ENCODE data around the gene HK2. TPM values are rescaled to one million over a fixed set of nuclear protein-coding genes. Genes with fewer than 3 reads are reported as not detected.

The HK2 gene
- total RNA-seq, 5 donors from 2014 or later (not counting 1 experiment from before 2014, with no cell fraction given) = 8.6 to 14.4 (median 10.6) TPM

GRCh38 chr2:74821177-74822126 lies 12.5 kb upstream of the HK2 start:
- CTCF ChIA-PET = interaction anchor here in 1 of 2 donors (0.7 kb wide), 1 partner anchor 16 kb away, joined by 4 read pairs; no protein-coding TSS in a partner anchor
- POLR2A ChIA-PET = interaction anchor here in 1 of 2 donors (0.6 kb wide), 1 partner anchor 9 kb away, joined by 3 read pairs; no protein-coding TSS in a partner anchor

GRCh38 chr2:74822771-74823566 lies 11.0 kb upstream of the HK2 start:
- no peak for ATAC-seq (replicated peaks in 1 of 4)

More at GRCh38 chr2:74821177-74822126, 12.5 kb upstream of the HK2 start:
- H3K36me3 Mint-ChIP-seq = no peaks in the 10 kb centered on the region
- H3K27ac Mint-ChIP-seq = no peak overlapping the region
- no peaks in the 10 kb centered on the region for H3K9me3 ChIP-seq
- H3K4me1 ChIP-seq (ENCODE audit: control insufficient read depth in 1 of 2, extremely low read depth in 1 of 2, insufficient read depth in 2 of 2, low read length in 2 of 2) = peaks cover 2 to 3% of the 10 kb centered on the region in 2 experiments
- H3K4me3 Mint-ChIP-seq = no peak overlapping the region
- H3K9me3 Mint-ChIP-seq = no peaks in the 10 kb centered on the region
- DNase-seq (no peak), ATAC-seq (replicated peaks in 1 of 4) (no peak)
- no peak overlapping the region for H3K4me3 ChIP-seq (ENCODE audit: control insufficient read depth in 1 of 2, extremely low read depth in 1 of 2, low read length in 1 of 2)
- no peak overlapping the region for H3K27ac ChIP-seq (ENCODE audit: low read length)
- H3K27me3 Mint-ChIP-seq = peaks cover 0 to under 1% of the 10 kb centered on the region in 2 donors
- peaks cover 8 to 9% (median 8%) of the 10 kb centered on the region in 3 donors for H3K4me1 Mint-ChIP-seq
- WGBS (ENCODE audit: insufficient coverage) = 100% methylated on average over 1 of the region's 3 CpGs
- H3K27me3 ChIP-seq (replicated peaks in 1 of 2; ENCODE audit: control insufficient read depth in 2 of 2, extremely low read depth in 1 of 2, insufficient read depth in 2 of 2, low read length in 1 of 2) = peaks cover 0 to 4% of the 10 kb centered on the region in 2 experiments
- no peaks in the 10 kb centered on the region for H3K36me3 ChIP-seq (ENCODE audit: control insufficient read depth in 2 of 2, extremely low read depth in 1 of 2, insufficient read depth in 1 of 2, low read length in 1 of 2)

GRCh38 chr2:74824679-74825078 lies 9.2 kb upstream of the HK2 start:
- no peaks in the 10 kb centered on the region for H3K4me1 ChIP-seq (ENCODE audit: control insufficient read depth in 1 of 2, extremely low read depth in 1 of 2, insufficient read depth in 2 of 2, low read length in 2 of 2)
- no peak for DNase-seq
- Mint-ChIP-seq H3K36me3 (no peaks in the 10 kb centered on the region), H3K9me3 (no peaks in the 10 kb centered on the region), H3K4me3 (no peak overlapping the region), H3K4me1 (no peaks in the 10 kb centered on the region), H3K27ac (no peak overlapping the region), H3K27me3 (peaks cover 0 to 5% of the 10 kb centered on the region in 2 donors)
- no peak overlapping the region for H3K27ac ChIP-seq (ENCODE audit: low read length)
- WGBS (ENCODE audit: insufficient coverage) = no CpG with 5 or more reads among the region's 4 CpGs
- ATAC-seq (replicated peaks in 1 of 4) = no peak
- H3K4me3 ChIP-seq (ENCODE audit: control insufficient read depth in 1 of 2, extremely low read depth in 1 of 2, low read length in 1 of 2) = no peak overlapping the region
- no peaks in the 10 kb centered on the region for H3K36me3 ChIP-seq (ENCODE audit: control insufficient read depth in 2 of 2, extremely low read depth in 1 of 2, insufficient read depth in 1 of 2, low read length in 1 of 2)
- ChIA-PET POLR2A (no interaction called here), CTCF (interaction anchor here in 1 of 2 donors (0.7 kb wide), 1 partner anchor 49 kb away, joined by 3 read pairs; no protein-coding TSS in a partner anchor)
- no peaks in the 10 kb centered on the region for H3K27me3 ChIP-seq (replicated peaks in 1 of 2; ENCODE audit: control insufficient read depth in 2 of 2, extremely low read depth in 1 of 2, insufficient read depth in 2 of 2, low read length in 1 of 2)
- H3K9me3 ChIP-seq = no peaks in the 10 kb centered on the region

More at GRCh38 chr2:74822771-74823566, 11.0 kb upstream of the HK2 start:
- Mint-ChIP-seq H3K9me3 (no peaks in the 10 kb centered on the region), H3K27me3 (peaks cover 0 to 5% of the 10 kb centered on the region in 2 donors), H3K4me3 (no peak overlapping the region), H3K27ac (no peak overlapping the region), H3K4me1 (no peaks in the 10 kb centered on the region), H3K36me3 (no peaks in the 10 kb centered on the region)
- H3K4me1 ChIP-seq (ENCODE audit: control insufficient read depth in 1 of 2, extremely low read depth in 1 of 2, insufficient read depth in 2 of 2, low read length in 2 of 2) = no peaks in the 10 kb centered on the region
- POLR2A ChIA-PET = interaction anchor here in 1 of 2 donors (0.6 kb wide), 1 partner anchor 16 kb away, joined by 3 read pairs; no protein-coding TSS in a partner anchor
- H3K27ac ChIP-seq (ENCODE audit: low read length) = no peak overlapping the region
- CTCF ChIA-PET = interaction anchor here (0.6 to 1.1 kb wide), 2 partner anchors 13 to 15 kb away, joined by 3 read pairs; no protein-coding TSS in a partner anchor
- no peaks in the 10 kb centered on the region for H3K36me3 ChIP-seq (ENCODE audit: control insufficient read depth in 2 of 2, extremely low read depth in 1 of 2, insufficient read depth in 1 of 2, low read length in 1 of 2)
- H3K4me3 ChIP-seq (ENCODE audit: control insufficient read depth in 1 of 2, extremely low read depth in 1 of 2, low read length in 1 of 2) = no peak overlapping the region
- 100% methylated on average over 1 of the region's 3 CpGs for WGBS (ENCODE audit: insufficient coverage)
- H3K27me3 ChIP-seq (replicated peaks in 1 of 2; ENCODE audit: control insufficient read depth in 2 of 2, extremely low read depth in 1 of 2, insufficient read depth in 2 of 2, low read length in 1 of 2) = no peaks in the 10 kb centered on the region
- DNase-seq = no peak
- no peaks in the 10 kb centered on the region for H3K9me3 ChIP-seq

- Mint-ChIP-seq H3K36me3 (no peaks in the 10 kb centered on the region), H3K9me3 (no peaks in the 10 kb centered on the region), H3K27ac (no peak overlapping the region), H3K27me3 (peaks cover 0 to 5% of the 10 kb centered on the region in 2 donors), H3K4me3 (no peak overlapping the region), H3K4me1 (peaks cover 0 to 6% (median under 1%) of the 10 kb centered on the region in 3 donors)
- H3K4me3 ChIP-seq (ENCODE audit: control insufficient read depth in 1 of 2, extremely low read depth in 1 of 2, low read length in 1 of 2) = no peak overlapping the region
- peaks cover 0 to 3% of the 10 kb centered on the region in 2 experiments for H3K27me3 ChIP-seq (replicated peaks in 1 of 2; ENCODE audit: control insufficient read depth in 2 of 2, extremely low read depth in 1 of 2, insufficient read depth in 2 of 2, low read length in 1 of 2)
- ATAC-seq (replicated peaks in 1 of 4) (no peak), DNase-seq (no peak)
- CTCF ChIA-PET = no interaction called here
- peaks cover 0 to 3% of the 10 kb centered on the region in 2 experiments for H3K4me1 ChIP-seq (ENCODE audit: control insufficient read depth in 1 of 2, extremely low read depth in 1 of 2, insufficient read depth in 2 of 2, low read length in 2 of 2)
- no CpG with 5 or more reads among the region's 2 CpGs for WGBS (ENCODE audit: insufficient coverage)
- no peaks in the 10 kb centered on the region for H3K9me3 ChIP-seq
- H3K27ac ChIP-seq (ENCODE audit: low read length) = no peak overlapping the region
- no peaks in the 10 kb centered on the region for H3K36me3 ChIP-seq (ENCODE audit: control insufficient read depth in 2 of 2, extremely low read depth in 1 of 2, insufficient read depth in 1 of 2, low read length in 1 of 2)
- POLR2A ChIA-PET = no interaction called here
Measured at GRCh38 chr2:74828543-74828942, 5.4 kb upstream of the HK2 start.

GRCh38 chr2:74831693-74832530 lies 2.0 kb upstream of the HK2 start:
- Histone ChIP-seq H3K27ac (ENCODE audit: low read length) (no peak overlapping the region), H3K9me3 (no peaks in the 10 kb centered on the region), H3K4me1 (ENCODE audit: control insufficient read depth in 1 of 2, extremely low read depth in 1 of 2, insufficient read depth in 2 of 2, low read length in 2 of 2) (peaks cover 6 to 28% of the 10 kb centered on the region in 2 experiments), H3K27me3 (replicated peaks in 1 of 2; ENCODE audit: control insufficient read depth in 2 of 2, extremely low read depth in 1 of 2, insufficient read depth in 2 of 2, low read length in 1 of 2) (peaks cover 0 to 16% of the 10 kb centered on the region in 2 experiments), H3K36me3 (ENCODE audit: control insufficient read depth in 2 of 2, extremely low read depth in 1 of 2, insufficient read depth in 1 of 2, low read length in 1 of 2) (no peaks in the 10 kb centered on the region), H3K4me3 (ENCODE audit: control insufficient read depth in 1 of 2, extremely low read depth in 1 of 2, low read length in 1 of 2) (no peak overlapping the region)
- H3K4me3 Mint-ChIP-seq = peak overlapping the region in 1 of 3 donors; percentile 28
- H3K36me3 Mint-ChIP-seq = no peaks in the 10 kb centered on the region
- peaks cover 0 to under 1% of the 10 kb centered on the region in 2 donors for H3K27me3 Mint-ChIP-seq
- no peaks in the 10 kb centered on the region for H3K9me3 Mint-ChIP-seq
- no peak for DNase-seq
- no peak overlapping the region for H3K27ac Mint-ChIP-seq
- ChIA-PET CTCF (interaction anchor here in 1 of 2 donors (1.1 kb wide), 1 partner anchor 45 kb away, joined by 3 read pairs; no protein-coding TSS in a partner anchor), POLR2A (no interaction called here)
- 66% methylated on average over 4 of the region's 7 CpGs for WGBS (ENCODE audit: insufficient coverage)
- no peak for ATAC-seq (replicated peaks in 1 of 4)
- H3K4me1 Mint-ChIP-seq = peaks cover 15 to 23% (median 18%) of the 10 kb centered on the region in 3 donors

Measured in T-cell (primary cell).